HEK293T (cell line): ENCODE results near the gene PRND.

Experiments used
- ELF4 ChIP-seq: fragments of 450-650 bp; IDR thresholded peaks from 2 replicates; pipeline ENCODE4 v1.6.1; 2017; ENCODE audit warnings: antibody characterized with exemption
- ZNF384 ChIP-seq: fragments of 450-650 bp; IDR thresholded peaks from 2 replicates; pipeline ENCODE4 v1.6.1; 2016

DNA sequence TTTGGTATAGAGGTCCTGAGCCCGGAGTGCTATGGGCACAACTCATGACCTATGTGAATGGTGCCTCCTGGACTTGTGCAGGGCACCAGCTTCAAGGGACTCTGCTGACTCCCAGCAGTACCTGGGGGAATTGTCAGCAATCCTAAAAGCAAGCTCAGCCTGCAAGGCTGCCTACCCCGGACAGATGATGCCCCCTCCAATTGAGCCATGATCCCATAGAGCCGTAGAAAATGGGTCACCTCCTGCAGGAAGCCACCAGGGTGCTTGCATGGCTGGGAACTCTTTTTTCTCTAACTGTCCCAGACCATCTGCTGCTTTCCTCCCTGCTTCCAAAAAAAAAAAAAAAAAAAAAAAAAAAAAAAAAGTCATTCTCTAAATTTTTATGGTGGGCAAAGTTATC lies 12.9 kb upstream of the PRND start:
- TF ChIP-seq ZNF384 (no peak), ELF4 (no peak)
